HepG2 (cell line): ENCODE results near the gene PLLP. TPM values are rescaled to one million over a fixed set of nuclear protein-coding genes. Genes with fewer than 3 reads are reported as not detected.

Experiments used
- ATAC-seq: fragments of 200-7000 bp; cut with Tn5 transposase; 3 replicates; pipeline ENCODE4 v1.9.1; 2020; ENCODE audit warnings: mild to moderate bottlenecking, moderate library complexity
- BruUV-seq: library from RNA; stranded (reverse); fragments of 400-500 nt; replicated peaks from 2 replicates; lab custom pipeline; 2021; lab: Mats Ljungman, UMichigan
- CTCF ChIA-PET: fragments of 300-600 bp; formaldehyde crosslinking; extraction: SDS; loops from one replicate; lab custom pipeline; 2021; ENCODE audit warnings: low total read pairs, inconsistent platforms, low intra/inter-chr PET ratio; lab: Yijun Ruan, JAX
- POLR2A ChIA-PET: fragments of 350-600 bp; sonication (Branson Sonifier 250); formaldehyde crosslinking; loops from one replicate; lab custom pipeline; 2020; ENCODE audit warnings: antibody characterized with exemption, inconsistent platforms; lab: Yijun Ruan, JAX
- DNase-seq: peaks from one replicate; pipeline ENCODE4 v3.0.0-alpha.2; 2015; ENCODE audit warnings: low spot score
- FAIRE-seq: peaks from 3 replicates; lab custom pipeline; 2011; peaks lifted over from hg19 to GRCh38; lab: Jason Lieb, UNC
- H2AFZ ChIP-seq: one replicate; pipeline ENCODE4 v1.6.1; 2011; ENCODE audit warnings: low read length, inconsistent platforms
- H3K27ac ChIP-seq: fragments of 300-600 bp; 3 replicates; pipeline ENCODE4 v1.8.0; 2011; ENCODE audit warnings: mixed run types, mild to moderate bottlenecking, mixed read lengths, low read length, inconsistent platforms; ENCODE audit not compliant: insufficient read depth; ENCODE audit errors: extremely low read length
- H3K27me3 ChIP-seq, 2 experiments: fragments of 200-600 bp in 1 of 2; 2 replicates in 1 of 2; 3 replicates in 1 of 2; pipeline versions ENCODE4 v1.6.0 to v1.8.0; 2011; ENCODE audit warnings: low read length in 2 of 2, mild to moderate bottlenecking in 2 of 2, moderate library complexity in 2 of 2, inconsistent platforms in 1 of 2; ENCODE audit not compliant: insufficient read depth in 2 of 2, control insufficient read depth in 1 of 2
- H3K36me3 ChIP-seq, 2 experiments: fragments of 200-600 bp in 1 of 2; replicated peaks in 1 of 2; 2 replicates in 1 of 2; 3 replicates in 1 of 2; pipeline versions ENCODE4 v1.5.1 to v1.8.0; 2011; ENCODE audit warnings: low read length in 2 of 2, inconsistent platforms in 1 of 2; ENCODE audit not compliant: insufficient read depth in 2 of 2, control insufficient read depth in 1 of 2
- H3K4me1 ChIP-seq: 2 replicates; pipeline ENCODE4 v1.5.1; 2012; ENCODE audit warnings: low read length, inconsistent platforms; ENCODE audit not compliant: insufficient read depth
- H3K4me2 ChIP-seq: 2 replicates; pipeline ENCODE4 v1.6.0; 2011; ENCODE audit warnings: low read depth, low read length, inconsistent platforms
- H3K4me3 ChIP-seq, 3 experiments: fragments of 200-600 bp in 1 of 3; sonication (generic), shearing (Covaris generic) in 1 of 3; replicated peaks in 1 of 3; 2 replicates each; pipeline ENCODE4 v1.5.1; 2011 to 2016; ENCODE audit warnings: low read length in 3 of 3, inconsistent platforms in 2 of 3, low read depth in 2 of 3, mild to moderate bottlenecking in 2 of 3, control low read depth in 1 of 3, mixed read lengths in 1 of 3; ENCODE audit not compliant: insufficient read depth in 1 of 3
- H3K79me2 ChIP-seq: one replicate; pipeline ENCODE4 v1.6.1; 2011; ENCODE audit warnings: low read length, inconsistent platforms; ENCODE audit not compliant: insufficient read depth
- H3K9ac ChIP-seq: 2 replicates; pipeline ENCODE4 v1.6.0; 2011; ENCODE audit warnings: mild to moderate bottlenecking, low read depth, low read length, inconsistent platforms; ENCODE audit not compliant: insufficient read depth
- H3K9me3 ChIP-seq: 2 replicates; pipeline ENCODE4 v1.5.1; 2012; ENCODE audit warnings: mild to moderate bottlenecking, low read length
- H4K20me1 ChIP-seq: 2 replicates; pipeline ENCODE4 v1.6.0; 2011; ENCODE audit warnings: inconsistent platforms, mild to moderate bottlenecking, low read length, moderate library complexity; ENCODE audit not compliant: insufficient read depth
- ARHGAP35 ChIP-seq: sonication (generic); formaldehyde crosslinking; IDR thresholded peaks from 2 replicates; pipeline ENCODE4 v1.9.0; 2022; ENCODE audit warnings: mild to moderate bottlenecking, inconsistent platforms, moderate library complexity, missing genetic modification reagents, borderline replicate concordance
- DNMT3B ChIP-seq: conservative IDR thresholded peaks from 2 replicates; pipeline ENCODE4 v1.6.1; 2016; ENCODE audit warnings: missing biosample characterization, control low read depth
- FOXO1 ChIP-seq: sonication (generic); formaldehyde crosslinking; IDR thresholded peaks from 2 replicates; pipeline ENCODE4 v1.4.0; 2020; ENCODE audit warnings: missing genetic modification reagents
- GPN1 ChIP-seq: sonication (generic); formaldehyde crosslinking; IDR thresholded peaks from 2 replicates; pipeline ENCODE4 v1.5.1; 2020; ENCODE audit warnings: missing genetic modification reagents, borderline replicate concordance
- HNRNPLL ChIP-seq: fragments of 200-400 bp; formaldehyde crosslinking; IDR thresholded peaks from 2 replicates; pipeline ENCODE4 v1.6.1; 2017; ENCODE audit warnings: mild to moderate bottlenecking, low read depth, low read length; ENCODE audit not compliant: poor library complexity, severe bottlenecking
- PAF1 ChIP-seq: IDR thresholded peaks from 2 replicates; pipeline ENCODE4 v1.6.1; 2016; ENCODE audit warnings: missing genetic modification reagents, missing compliant biosample characterization
- POLR2AphosphoS2 ChIP-seq: IDR thresholded peaks from 2 replicates; pipeline ENCODE4 v1.6.1; 2011; ENCODE audit warnings: low read depth, low read length, improper control_type of control experiment
- ZFP36L2 ChIP-seq: sonication (generic); formaldehyde crosslinking; IDR thresholded peaks from 2 replicates; pipeline ENCODE4 v1.4.0; 2020; ENCODE audit warnings: missing genetic modification reagents
- ZNF18 ChIP-seq: sonication (generic); formaldehyde crosslinking; IDR thresholded peaks from 2 replicates; pipeline ENCODE4 v1.8.0; 2022; ENCODE audit warnings: mild to moderate bottlenecking, missing genetic modification reagents; ENCODE audit not compliant: insufficient replicate concordance
- ZNF343 ChIP-seq: sonication (generic); formaldehyde crosslinking; IDR thresholded peaks from 2 replicates; pipeline ENCODE4 v1.4.0; 2020; ENCODE audit warnings: mild to moderate bottlenecking, missing genetic modification reagents
- ZNF691 ChIP-seq: sonication (generic); formaldehyde crosslinking; IDR thresholded peaks from 2 replicates; pipeline ENCODE4 v1.4.0; 2020; ENCODE audit warnings: missing genetic modification reagents, low read depth, mild to moderate bottlenecking, borderline replicate concordance
- ZNF773 ChIP-seq: sonication (generic); formaldehyde crosslinking; IDR thresholded peaks from 2 replicates; pipeline ENCODE4 v1.4.0; 2020; ENCODE audit warnings: missing genetic modification reagents, borderline replicate concordance
- ZNF879 ChIP-seq: sonication (generic); formaldehyde crosslinking; IDR thresholded peaks from 2 replicates; pipeline ENCODE4 v1.8.1; 2023; ENCODE audit warnings: missing genetic modification reagents
- WGBS: methylation state at CpG from one replicate; pipeline ENCODE4 v1.1.6; 2017; ENCODE audit warnings: low lambda C conversion rate; 5-methylcytosine and 5-hydroxymethylcytosine counted together
- in situ Hi-C: cut with HindIII; loops from 2 replicates; pipeline ENCODE4 v1.10.0; 2017; ENCODE audit warnings: low pct_unique_long_range_greater_than_20kb; ENCODE audit not compliant: extremely low pct_ligation_motif_present
- intact Hi-C: fragments of 100-400 bp; cut with micrococcal nuclease; formaldehyde crosslinking; loops from one replicate; pipeline ENCODE4 v1.10.0; 2022; ENCODE audit not compliant: unreplicated experiment
- polyA plus RNA-seq, 8 experiments: library from polyadenylated mRNA; depleted of rRNA in 3 of 8; stranded (reverse) in 7 of 8; unstranded in 1 of 8; fragments of >200 nt; fragmentation: Illumina TruSeq in 4 of 8; extraction: Trizol in 4 of 8; gene quantifications; 2 replicates each; pipeline versions ENCODE4 v1.2.1 to v1.2.3, GENCODE V29; 2011 to 2016; ENCODE audit warnings: low read depth in 4 of 8, missing spikeins in 1 of 8, mixed read lengths in 1 of 8; ENCODE audit not compliant: insufficient read depth in 1 of 8
- total RNA-seq, 5 experiments: library from RNA; depleted of rRNA; stranded (reverse); fragments of >200 nt; fragmentation: Illumina TruSeq; extraction: Trizol; gene quantifications; 2 replicates each; pipeline ENCODE4 v1.2.3, GENCODE V29; 2016; ENCODE audit warnings: low read depth in 1 of 5
- TF ChIP-seq, protein P1 (sequence below): sonication (generic); formaldehyde crosslinking; IDR thresholded peaks from 2 replicates; pipeline ENCODE4 v1.4.0; 2020; ENCODE audit warnings: missing genetic modification reagents

PLLP gene
- total and polyA plus RNA-seq, 2 of the 13 experiments (the other 11 are each of a cell fraction or from before 2014, with no cell fraction given): 60.6 to 127 TPM

DNA sequence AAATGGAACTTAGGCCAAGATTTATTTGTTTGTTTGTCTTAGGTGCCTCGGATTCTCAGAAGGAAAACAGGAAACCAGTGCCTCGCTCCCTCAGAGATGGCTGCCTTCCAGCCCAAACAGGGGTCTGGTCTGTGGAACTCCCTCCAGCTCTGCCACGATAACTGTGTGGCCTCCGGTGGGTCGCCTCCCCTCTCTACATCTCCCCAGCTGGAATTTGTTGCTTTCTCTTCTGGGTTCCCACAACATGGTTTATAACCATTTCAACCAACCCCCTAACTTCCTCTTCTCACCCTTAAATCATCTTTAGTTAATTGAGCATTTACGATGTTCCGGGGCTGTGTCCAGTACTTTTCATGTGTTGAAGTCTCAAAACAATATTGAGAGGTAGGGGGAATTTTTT lies 30.9 kb upstream of the PLLP start:
- POLR2A ChIA-PET: interaction anchor here (2.2 kb wide), 1 partner anchor 57 kb away, joined by 9 read pairs; the partner anchor contains the start of gene CX3CL1
- no peaks in the 10 kb centered on the region for H3K36me3 ChIP-seq
- H2AFZ ChIP-seq: no peak overlapping the region
- H3K4me1 ChIP-seq: peaks cover 21% of the 10 kb centered on the region
- no peak for TF ChIP-seq FOXO1 (CRISPR knock-in tag)
- TF ChIP-seq, all 625 proteins: peak for 0
- in situ Hi-C loops: no loop called here
- CTCF ChIA-PET: no interaction called here
- WGBS: 43% methylated on average over 7 of the region's 7 CpGs
- Histone ChIP-seq H4K20me1 (no peaks in the 10 kb centered on the region), H3K9ac (no peak overlapping the region), H3K4me2 (no peak overlapping the region), H3K79me2 (no peaks in the 10 kb centered on the region), H3K9me3 (no peaks in the 10 kb centered on the region), H3K27me3 (peaks cover 0 to 10% of the 10 kb centered on the region in 2 experiments; a peak in 2 of 5 replicates), H3K4me3 (no peak overlapping the region), H3K27ac (no peak overlapping the region)
- intact Hi-C loops: no loop called here
- FAIRE-seq: no peak
- no TSS peak for BruUV-seq
- ATAC-seq: no peak
- no peak for DNase-seq

DNA sequence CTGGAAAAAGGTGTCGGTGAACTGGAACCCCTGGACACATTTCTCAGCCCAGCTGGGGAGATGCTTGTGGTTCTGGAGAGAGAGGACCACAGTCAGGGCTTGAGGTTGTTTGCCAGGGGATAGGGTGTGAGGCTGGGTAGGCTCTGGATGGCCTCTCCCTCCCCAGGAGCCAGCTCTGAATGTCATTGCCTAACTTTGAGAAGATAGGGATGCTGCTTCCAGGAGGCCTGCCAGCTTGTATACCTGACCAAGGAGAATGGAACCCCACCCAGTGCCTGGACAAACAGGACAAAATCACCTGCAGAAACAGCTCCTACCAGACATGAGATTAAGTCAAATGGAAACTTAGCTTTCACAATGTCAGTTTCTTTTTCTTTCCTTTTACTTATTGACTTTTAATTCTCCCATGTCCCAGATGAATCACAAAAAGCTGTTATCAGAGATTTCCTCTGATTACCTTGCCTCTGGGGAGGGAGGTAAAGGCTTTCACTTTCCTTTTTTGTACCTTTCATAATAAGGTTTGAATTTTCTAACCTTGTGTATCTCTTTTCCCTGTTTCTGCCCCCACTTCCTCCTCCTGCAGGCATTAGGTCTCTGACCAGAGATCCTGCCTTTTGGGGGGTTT lies 29.8 kb upstream of the PLLP start:
- H3K79me2 ChIP-seq: no peaks in the 10 kb centered on the region
- ATAC-seq (no peak), DNase-seq (no peak), FAIRE-seq (no peak)
- POLR2A ChIA-PET: interaction anchor here (1.2 kb wide), 1 partner anchor 58 kb away, joined by 8 read pairs; the partner anchor contains the start of gene CX3CL1
- peaks cover 0 to 10% of the 10 kb centered on the region in 2 experiments; a peak in 2 of 5 replicates for H3K27me3 ChIP-seq
- H3K4me2 ChIP-seq: no peak overlapping the region
- WGBS: 94% methylated on average over 1 of the region's 1 CpG
- CTCF ChIA-PET: no interaction called here
- no peak overlapping the region for H3K9ac ChIP-seq
- in situ Hi-C loops: no loop called here
- BruUV-seq: no TSS peak
- no peaks in the 10 kb centered on the region for H3K36me3 ChIP-seq
- no peaks in the 10 kb centered on the region for H4K20me1 ChIP-seq
- H2AFZ ChIP-seq: no peak overlapping the region
- H3K27ac ChIP-seq: no peak overlapping the region
- peaks cover 23% of the 10 kb centered on the region for H3K4me1 ChIP-seq
- intact Hi-C loops: no loop called here
- no peaks in the 10 kb centered on the region for H3K9me3 ChIP-seq
- no peak overlapping the region for H3K4me3 ChIP-seq
- TF ChIP-seq ZNF879 (no peak), DNMT3B (CRISPR knock-in tag) (no peak), ZNF691 (CRISPR knock-in tag) (no peak), ZFP36L2 (no peak), ARHGAP35 (no peak), POLR2AphosphoS2 (no peak), ZNF773 (no peak), ZNF18 (CRISPR knock-in tag) (no peak), ZNF343 (no peak), PAF1 (CRISPR knock-in tag) (no peak), HNRNPLL (no peak), GPN1 (CRISPR knock-in tag) (no peak)
- TF ChIP-seq, protein P1, sequence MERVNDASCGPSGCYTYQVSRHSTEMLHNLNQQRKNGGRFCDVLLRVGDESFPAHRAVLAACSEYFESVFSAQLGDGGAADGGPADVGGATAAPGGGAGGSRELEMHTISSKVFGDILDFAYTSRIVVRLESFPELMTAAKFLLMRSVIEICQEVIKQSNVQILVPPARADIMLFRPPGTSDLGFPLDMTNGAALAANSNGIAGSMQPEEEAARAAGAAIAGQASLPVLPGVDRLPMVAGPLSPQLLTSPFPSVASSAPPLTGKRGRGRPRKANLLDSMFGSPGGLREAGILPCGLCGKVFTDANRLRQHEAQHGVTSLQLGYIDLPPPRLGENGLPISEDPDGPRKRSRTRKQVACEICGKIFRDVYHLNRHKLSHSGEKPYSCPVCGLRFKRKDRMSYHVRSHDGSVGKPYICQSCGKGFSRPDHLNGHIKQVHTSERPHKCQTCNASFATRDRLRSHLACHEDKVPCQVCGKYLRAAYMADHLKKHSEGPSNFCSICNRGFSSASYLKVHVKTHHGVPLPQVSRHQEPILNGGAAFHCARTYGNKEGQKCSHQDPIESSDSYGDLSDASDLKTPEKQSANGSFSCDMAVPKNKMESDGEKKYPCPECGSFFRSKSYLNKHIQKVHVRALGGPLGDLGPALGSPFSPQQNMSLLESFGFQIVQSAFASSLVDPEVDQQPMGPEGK: no peak
